SW 1271 (cell line): ENCODE measurements around the gene GALNT10.

Experiments
- DNase-seq, 2 experiments: peaks; one replicate each; lab custom pipeline; 2025; lab: John Stamatoyannopoulos, UW

The GALNT10 gene

DNA sequence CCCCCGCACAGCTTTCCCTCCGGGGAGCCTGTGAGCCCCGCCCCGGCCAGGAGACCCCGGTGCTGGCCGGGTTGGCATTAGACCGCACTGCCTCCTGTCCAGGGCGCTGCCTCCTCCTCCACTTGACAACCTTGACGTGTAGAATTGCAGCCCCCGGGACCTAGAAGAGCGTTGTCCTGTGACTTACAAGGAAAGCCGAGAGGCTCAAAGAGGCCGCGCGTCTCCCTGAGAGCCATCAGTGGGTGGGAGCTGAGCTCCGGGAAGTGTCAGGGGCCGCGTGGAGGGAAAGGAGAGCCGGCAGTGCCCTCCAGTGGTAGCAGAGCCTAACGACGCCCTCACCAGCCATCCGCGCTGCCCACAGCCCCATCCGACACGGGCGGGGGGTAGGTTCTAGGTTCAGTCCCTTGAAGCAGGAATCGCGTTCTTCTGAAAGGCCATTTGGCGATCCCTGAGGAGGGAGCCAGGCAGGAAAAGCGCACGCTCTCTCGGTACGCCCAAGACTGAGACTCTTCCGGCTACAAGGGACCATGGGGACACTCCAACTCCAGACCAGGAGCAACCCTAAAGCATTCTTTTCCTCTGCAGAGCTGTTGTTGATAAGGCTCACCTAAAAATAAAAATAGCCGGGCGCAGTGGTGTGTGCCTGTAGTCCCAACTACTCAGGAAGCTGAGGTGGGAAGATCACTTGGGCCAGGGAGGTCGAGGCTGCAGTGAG lies 214.7 kb downstream of the GALNT10 start:
- peak; percentile 47 to 69 for DNase-seq

DNA sequence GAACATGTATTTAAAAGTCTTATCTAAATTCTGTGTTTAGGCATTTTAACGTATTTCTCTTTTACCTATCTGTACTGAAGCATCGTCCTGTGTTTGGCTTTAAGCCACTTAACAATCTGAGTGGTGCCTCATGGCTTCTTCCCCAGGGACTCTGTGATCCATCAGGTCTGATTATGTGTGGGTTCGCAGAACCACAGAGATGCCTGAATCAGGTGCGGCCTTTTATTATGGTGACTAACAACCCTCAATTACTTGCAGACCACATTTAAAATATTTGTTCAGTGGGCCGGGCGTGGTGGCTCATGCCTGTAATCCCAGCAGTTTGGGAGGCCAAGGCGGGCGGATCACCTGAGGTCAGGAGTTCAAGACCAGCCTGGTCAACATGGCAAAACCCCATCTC lies 215.7 kb downstream of the GALNT10 start:
- no peak for DNase-seq

DNA sequence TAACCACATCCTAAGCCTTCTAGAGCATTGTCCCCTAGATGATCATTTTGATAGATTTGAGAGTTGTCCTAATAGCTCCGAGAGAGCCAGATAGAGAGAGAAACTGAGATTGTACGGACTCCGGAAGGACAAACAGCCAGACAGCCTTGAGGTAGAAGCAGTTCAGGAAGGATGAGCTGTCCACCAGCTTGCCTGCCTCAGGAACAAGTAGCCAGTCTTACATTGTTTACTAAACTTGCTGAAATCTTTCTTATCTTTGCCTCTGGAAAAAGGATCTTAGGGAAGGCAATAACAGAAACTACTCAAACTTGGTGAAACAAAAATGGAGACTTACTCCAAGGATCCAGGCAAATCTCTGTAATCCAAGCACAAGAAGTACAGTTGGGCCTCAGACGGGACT lies 216.3 kb downstream of the GALNT10 start:
- no peak for DNase-seq

DNA sequence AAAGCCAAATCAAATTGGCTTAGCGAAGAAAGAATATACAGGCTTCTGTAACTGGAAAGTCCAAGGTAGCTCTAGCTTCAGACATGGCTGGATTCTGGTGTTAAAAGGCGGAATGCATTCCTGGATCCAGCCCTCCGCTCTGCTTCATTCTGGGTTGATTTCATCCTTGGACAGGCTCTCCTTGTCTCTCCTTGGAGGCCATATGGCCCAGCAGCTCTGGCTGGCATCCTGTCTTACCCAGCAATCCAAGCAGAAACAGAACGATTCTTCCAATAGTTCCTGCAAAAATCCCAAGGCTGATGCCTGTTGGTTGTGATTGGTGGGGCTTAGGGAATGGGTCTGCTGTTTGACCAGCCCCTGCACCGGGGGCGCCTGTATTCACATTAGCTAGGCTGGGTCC lies 218.3 kb downstream of the GALNT10 start:
- DNase-seq = no peak

DNA sequence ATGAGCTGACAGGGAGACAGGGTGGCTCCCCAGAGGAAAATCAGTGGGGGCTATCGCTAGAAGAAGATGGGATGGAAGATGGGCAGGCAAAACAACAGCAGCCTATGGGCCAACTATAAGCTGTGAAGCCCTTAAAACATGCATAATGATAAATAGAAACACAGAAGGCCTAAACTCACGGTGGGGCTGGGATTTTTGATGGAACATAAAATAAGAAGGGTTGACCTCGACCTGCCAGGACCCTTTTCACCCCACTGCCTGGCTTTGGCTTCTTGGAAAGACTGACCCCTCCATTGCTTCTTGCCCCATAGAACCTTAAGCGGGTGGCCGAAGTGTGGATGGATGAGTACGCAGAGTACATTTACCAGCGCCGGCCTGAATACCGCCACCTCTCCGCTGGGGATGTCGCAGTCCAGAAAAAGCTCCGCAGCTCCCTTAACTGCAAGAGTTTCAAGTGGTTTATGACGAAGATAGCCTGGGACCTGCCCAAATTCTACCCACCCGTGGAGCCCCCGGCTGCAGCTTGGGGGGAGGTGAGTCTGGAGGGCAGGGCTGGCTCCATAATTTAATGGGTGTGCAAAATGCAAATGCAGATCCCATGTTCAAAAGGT lies 218.8 kb downstream of the GALNT10 start:
- no peak for DNase-seq

DNA sequence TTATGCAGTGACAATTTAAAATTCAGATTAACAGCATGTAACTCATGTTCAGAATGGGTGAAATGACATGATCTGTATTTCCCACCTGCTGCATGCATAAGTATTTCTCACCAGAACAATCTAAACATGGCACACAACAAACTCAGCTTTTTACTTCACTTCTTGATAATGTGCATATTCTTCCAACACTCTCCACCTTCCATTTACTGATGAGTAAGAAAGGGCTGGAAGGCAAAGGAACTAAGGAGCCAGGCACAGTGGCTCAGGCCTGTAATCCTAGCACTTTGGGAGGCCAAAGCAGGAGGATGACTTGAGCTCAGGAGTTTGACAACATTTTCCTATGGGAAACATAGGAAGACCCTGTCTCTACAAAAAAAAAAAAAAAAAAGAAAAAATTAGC lies 219.5 kb downstream of the GALNT10 start:
- DNase-seq = no peak

DNA sequence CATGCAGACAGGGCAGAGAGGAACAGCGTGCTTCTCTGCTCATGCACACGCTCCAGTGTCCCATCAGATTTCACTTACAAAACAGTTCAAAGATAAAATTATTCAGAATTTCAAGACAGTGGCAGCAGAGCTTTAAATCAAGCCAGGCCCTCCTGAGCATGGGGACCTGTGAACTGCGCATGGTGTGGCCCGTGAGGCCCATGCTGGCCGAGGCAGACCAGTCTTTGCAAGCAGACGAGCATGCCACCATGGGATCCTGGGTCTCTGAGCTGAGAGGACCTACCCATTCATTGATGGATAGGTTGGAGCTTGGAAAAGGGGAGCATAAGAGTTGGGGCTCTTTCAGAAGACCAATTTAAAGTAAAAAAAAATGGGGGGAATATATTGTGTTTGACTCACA lies 220.3 kb downstream of the GALNT10 start:
- no peak for DNase-seq

DNA sequence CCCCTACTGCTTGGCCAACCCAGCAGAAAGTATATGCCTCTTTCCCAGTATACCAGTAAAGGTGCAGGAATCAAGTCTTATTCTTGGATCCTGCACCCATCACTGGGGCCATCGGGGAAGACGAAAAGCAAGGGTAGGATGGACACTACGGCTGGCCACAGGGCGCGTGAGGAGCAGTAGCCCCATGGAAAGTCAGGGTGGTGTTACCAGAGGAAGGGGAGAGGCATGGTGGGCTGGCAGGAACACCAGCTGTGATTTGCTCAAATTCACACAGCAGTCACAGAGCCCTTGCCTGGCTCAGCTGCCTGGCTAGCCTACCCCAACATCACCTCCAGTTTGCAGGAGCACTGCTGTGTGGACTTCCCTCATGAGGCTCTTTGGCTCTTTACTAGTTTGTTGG lies 220.8 kb downstream of the GALNT10 start:
- no peak for DNase-seq

DNA sequence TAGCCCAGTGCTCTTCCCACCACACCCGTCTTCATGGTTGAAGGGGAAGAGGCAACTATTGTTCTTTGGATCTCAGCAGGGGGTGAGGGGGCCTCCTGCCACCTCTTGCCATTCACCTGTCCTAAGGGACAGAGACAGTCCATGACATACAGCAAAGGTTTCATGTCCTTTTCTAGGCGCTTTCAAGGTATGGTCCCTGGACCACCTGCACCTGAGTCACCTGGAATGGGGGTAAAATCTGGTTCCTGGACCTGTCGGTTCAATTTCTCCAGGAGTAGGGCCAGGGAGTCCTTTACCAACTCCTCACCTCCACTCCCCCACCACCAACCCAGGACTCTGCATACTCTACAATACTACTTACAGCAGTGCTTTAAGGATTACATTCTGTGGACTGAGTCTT lies 221.8 kb downstream of the GALNT10 start:
- no peak for DNase-seq

DNA sequence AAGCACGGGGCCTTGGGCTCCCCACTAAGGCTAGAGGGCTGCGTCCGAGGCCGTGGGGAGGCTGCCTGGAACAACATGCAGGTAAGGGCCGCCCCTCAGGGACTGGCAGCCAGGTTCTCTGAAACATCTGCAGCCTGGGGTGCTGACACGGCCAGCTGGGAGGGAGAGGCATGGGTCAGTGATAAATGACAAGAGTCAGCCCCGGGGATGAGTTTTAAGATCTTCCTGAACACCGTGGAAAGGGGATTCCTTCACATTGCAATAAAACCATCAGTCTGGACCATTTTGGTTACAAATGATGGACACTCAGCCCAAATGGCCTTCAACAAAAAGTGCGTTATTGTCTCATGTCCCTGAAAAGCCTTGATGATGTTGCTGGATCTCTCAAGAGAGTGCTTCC lies 222.4 kb downstream of the GALNT10 start:
- DNase-seq = no peak

DNA sequence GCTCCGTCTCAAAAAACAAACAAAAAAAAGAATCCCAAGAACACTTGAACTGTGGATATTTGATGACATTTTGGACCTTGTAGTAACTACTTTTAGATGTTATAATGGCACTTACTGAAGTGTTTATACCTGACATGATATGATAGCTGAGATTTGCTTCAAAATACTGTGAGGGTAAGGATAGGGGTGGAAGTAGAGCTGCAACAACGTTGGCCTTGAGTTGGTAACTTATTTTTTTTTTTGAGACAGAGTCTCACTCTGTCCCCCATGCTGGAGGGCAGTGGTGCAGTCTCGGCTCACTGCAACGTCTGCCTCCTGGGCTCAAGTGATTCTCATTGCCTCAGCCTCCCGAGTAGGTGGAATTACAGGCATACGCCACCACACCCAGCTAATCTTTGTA lies 224.6 kb downstream of the GALNT10 start:
- DNase-seq = no peak

DNA sequence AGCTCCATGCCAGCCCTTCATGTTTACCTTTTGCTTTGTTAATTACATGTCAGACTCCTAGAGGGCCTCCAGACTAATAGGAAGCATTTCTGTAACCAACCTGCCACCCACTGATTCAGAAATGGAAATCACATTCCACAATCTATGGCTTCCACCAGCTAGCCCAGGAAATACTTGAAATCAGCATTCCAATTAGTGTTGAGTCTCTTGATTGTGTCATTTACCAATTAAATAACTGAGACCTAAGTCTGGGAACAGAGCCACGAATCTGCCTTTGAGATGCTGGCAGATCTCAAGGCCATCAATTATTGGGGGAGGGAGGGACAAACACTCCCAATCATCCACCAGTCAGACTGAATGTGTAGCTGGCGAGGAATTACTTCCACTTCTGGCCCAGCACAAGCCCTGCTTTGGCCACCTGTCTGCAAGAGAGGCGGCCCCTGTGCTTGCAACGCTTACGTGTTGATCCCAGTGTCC lies 227.8 kb downstream of the GALNT10 start:
- DNase-seq = no peak

DNA sequence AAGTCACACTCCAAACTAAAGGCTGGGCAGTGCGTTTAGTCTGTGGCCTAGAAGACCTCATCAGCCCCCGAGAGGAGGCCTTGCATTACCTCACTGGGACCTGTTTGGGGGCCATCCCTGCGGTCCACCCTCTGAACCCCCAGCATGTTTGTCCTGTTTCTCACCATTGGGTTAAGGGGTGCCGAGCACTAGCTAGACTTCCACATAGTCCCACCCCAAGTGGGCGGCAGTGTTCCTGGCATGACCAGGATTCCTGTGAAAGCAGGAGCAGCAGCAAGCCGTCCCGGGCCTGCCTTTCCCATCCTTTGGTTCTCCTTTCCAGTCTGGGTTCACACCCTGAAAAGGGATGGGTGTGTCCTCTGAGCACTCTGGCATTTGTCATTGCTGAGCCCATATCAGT lies 228.7 kb downstream of the GALNT10 start:
- no peak for DNase-seq

DNA sequence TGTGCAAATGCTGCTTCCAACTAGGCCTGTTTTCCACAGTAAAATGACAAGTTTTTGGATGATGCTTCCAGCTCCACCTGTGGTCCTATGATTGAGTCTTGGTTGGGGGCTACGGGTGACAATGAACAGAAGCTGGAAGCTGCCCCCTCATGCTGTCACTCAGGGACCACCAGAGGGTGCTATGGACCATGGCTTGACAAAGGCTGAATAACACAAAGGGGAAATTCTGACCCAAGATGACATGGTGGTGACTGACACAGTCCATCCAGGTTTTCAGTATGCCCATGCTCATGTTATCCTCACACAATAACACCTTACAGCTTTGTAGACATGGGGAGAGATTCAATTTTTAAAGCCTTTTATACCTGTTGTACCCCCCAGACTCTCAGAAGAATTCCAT lies 231.3 kb downstream of the GALNT10 start:
- peak in 1 of 2 experiments; percentile 15 for DNase-seq

DNA sequence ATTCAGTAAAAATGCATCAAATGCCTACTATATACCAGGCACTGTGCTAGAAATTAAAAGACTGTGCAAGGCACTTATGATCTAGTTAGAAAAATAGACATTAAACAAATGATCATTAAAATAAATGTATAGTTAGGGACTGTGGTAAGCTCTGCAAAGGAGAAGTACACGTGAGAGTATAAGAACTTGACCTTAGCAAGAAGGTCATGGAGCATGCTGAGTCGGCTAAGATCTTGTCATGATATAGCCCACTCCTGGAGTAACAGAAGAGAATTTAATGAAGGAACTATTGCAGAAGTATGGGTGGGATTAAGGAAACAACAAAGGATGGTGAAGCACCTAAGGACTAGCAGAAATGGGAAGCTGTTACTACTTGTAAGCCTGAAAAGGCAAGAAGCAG lies 231.8 kb downstream of the GALNT10 start:
- no peak for DNase-seq

DNA sequence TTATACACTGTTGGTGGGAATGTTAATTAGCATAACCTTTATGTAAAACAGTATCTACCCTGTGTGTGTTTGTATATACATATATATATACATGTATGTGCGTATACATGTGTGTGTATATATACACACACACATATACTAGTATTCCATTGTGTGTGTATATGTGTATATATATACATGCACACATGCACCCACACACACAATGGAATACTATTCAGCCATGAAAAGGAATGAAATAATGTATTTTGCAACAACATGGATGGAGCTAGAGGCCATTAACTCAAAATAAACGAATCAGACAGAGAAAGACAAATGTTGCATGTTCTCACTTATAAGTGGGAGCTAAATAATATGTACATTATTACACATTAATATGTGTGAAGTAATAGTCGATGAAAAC lies 237.7 kb downstream of the GALNT10 start:
- DNase-seq = no peak

DNA sequence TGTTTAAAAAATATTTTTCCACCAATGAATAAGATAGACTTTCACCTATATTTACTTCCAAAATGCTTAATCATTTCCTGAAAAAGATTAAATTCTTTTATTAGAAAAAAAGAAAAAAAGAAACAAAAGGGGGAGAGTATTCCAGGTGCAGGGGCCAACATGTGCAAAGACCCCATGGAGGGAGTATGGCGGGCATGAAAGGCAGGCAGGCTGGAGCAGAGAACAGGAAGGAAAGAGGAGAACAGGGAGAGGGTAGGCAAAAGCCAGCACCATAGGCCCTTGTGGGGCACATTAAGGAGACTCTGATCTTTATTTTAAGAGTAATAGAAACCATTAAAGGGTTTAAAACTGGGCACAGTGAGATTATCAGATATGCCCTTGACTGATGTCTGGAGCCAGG lies 238.8 kb downstream of the GALNT10 start:
- no peak for DNase-seq

DNA sequence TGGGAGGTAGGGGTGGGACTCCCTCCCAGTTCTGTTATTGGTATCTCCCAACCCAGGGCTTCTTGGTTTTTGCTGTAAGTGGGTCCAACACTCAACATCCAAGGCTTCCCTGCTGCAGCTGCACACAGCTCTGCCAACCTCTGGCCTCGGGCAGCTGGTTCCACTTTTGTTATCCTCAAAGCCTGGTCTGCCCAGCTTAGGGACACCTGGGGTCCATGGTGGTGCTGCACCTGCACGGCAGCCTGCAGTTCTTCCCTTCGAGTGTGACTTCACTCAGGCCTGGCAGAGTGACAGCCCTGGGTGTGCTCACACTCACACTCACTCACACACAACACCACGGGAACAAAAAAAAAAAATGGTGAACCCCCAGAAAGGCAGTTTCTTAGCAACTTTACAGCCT lies 239.9 kb downstream of the GALNT10 start:
- no peak for DNase-seq

DNA sequence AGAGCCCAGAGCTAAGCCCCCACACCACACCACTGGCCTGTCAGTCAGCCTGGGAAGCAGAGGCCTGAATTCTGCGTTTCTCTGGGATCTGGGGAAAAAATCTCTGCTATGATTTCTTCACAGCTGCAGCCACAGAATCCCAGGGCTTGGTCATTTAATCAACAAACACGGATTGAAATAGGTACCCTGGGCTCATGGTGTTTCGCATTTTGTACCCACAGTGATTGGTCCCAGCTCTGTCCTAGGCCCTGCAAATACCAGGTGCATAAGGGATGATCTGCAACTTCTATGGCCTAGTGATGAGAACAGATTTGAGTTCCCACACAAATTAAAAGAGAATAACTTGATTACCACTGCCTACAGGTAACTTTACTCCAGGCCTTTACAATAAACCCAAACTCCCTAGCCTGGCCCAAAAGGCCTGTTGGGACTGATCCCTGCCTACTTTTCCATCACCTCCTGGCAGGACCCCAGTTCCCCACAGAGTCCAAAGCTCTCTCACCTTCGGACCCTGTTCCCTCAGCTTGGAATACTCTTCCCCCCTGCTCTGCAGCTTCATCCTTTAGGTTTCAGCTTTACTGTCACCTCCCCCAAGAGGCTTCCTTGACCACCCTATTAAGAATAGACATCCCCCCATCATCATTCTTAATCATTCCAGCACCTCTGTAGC lies 240.6 kb downstream of the GALNT10 start:
- DNase-seq = no peak

DNA sequence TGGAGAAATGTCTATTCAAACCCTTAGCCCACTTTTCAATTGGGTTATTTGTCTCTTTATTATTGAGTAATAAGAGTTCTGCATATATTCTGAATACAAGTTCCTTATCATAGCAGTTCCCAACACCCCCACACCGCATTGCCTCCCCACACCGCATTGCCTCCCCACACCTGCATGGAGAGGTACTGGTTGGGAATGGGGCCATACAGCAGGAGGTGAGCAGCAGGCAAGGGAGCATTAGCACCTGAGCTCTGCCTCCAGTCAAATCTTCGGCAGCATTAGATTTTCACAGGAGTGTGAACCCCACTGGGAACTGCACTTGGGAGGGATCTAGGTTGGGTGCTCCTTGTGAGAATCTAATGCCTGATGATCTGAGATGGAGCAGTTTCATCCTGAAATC lies 244.7 kb downstream of the GALNT10 start:
- no peak for DNase-seq

DNA sequence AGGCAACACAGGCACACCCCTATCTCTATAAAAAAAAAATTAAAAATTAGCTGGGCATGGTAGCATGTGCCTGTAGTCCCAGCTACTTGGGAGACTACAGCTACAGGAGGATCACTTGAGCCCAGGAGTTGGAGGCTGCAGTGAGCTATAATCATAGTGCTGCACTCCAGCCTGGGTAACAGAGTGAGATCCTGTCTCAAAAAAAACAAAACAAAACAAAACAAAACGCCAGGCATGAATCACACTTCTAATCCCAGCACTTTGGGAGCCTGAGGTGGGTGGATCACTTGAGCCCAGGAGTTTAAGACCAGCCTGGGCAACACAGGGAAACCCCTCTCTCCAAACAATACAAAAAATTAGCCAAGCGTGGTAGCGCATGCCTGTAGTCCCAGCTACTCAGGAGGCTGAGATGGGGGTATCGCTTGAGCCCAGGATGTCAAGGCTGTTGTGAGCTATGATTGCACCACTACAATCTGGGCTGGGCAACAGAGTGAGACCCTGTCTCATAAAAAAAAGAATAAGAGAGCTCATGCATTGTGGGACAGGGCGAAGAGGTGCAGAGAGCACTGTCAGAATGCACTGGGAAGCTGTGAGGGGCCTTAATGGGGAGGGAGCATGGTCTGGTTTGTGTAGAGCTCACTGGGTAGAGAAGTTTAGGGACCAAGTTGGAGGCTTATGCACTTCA lies 246.9 kb downstream of the GALNT10 start:
- no peak for DNase-seq

DNA sequence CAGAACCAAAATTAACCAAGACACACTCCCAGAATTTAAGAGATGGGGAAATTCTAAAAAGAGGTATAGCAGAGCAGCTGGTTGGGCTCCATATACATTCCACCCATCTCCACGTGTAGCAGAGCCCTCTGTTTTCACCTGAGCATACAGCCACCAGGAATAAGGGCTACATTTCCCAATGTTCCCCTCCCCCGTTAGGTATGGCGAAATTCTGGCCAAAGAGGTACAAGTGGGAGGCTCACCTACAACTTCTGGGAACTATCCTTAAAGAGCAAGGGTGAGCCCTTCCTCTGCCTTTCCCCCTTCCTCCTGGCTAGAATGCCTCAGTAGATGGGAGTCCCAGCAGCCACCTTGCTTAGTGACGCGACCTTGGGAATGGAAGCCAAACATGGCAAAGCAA lies 250.0 kb downstream of the GALNT10 start:
- DNase-seq = no peak

DNA sequence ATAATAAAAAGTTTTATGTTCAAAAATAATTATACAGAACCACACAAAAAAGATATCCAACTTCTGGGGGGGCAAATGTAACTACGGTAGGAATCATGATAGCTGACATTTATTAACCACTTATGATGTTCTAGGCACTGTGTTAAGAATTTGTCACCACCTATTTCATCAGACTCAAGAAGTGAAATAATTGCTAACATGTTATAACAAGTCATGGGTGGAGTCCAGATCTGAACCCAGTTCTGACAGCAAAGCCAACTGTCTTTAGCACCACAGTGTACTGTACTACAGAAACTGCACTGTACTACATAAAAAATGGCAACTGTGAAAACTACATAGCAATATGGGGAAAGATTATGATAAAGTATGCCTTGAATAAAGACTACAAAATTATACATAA lies 252.3 kb downstream of the GALNT10 start:
- no peak for DNase-seq
